A673 (cell line): ENCODE results near the gene NNMT. TPM values are rescaled to one million over a fixed set of nuclear protein-coding genes. Genes with fewer than 3 reads are reported as not detected.

Experiments
- BruUV-seq: library from RNA; stranded (reverse); fragments of 400-500 nt; replicated peaks from 2 replicates; lab custom pipeline; 2021; lab: Mats Ljungman, UMichigan
- CTCF ChIA-PET: fragments of 300-600 bp; sonication (Branson Sonifier 250); formaldehyde crosslinking; loops from one replicate; lab custom pipeline; 2022; ENCODE audit warnings: antibody characterized with exemption; lab: Charles Lee
- POLR2A ChIA-PET: fragments of 300-600 bp; sonication (Branson Sonifier 250); formaldehyde crosslinking; loops from one replicate; lab custom pipeline; 2022; ENCODE audit warnings: antibody characterized with exemption; ENCODE audit not compliant: low non-redundant PET; lab: Charles Lee
- DNase-seq: peaks from one replicate; pipeline ENCODE4 v3.0.0-alpha.2; 2015; ENCODE audit warnings: low spot score
- H3K27ac ChIP-seq: fragments of 200-600 bp; sonication (generic); 2 replicates; pipeline ENCODE4 v1.5.1; 2016; ENCODE audit warnings: mixed run types, low read depth, mild to moderate bottlenecking, mixed read lengths, antibody characterized with exemption, low read length; ENCODE audit not compliant: poor library complexity, severe bottlenecking
- H3K27me3 ChIP-seq: fragments of 200-600 bp; sonication (generic); replicated peaks from 2 replicates; pipeline ENCODE4 v1.6.1; 2017; ENCODE audit warnings: mixed run types, low read depth, mild to moderate bottlenecking, mixed read lengths, antibody characterized with exemption, low read length; ENCODE audit not compliant: insufficient read depth, poor library complexity
- H3K36me3 ChIP-seq: fragments of 200-600 bp; sonication (generic); 2 replicates; pipeline ENCODE4 v1.6.1; 2016; ENCODE audit warnings: mixed run types, mild to moderate bottlenecking, mixed read lengths, antibody characterized with exemption, low read length; ENCODE audit not compliant: insufficient read depth, poor library complexity, severe bottlenecking
- H3K4me1 ChIP-seq: fragments of 200-600 bp; sonication (generic); 2 replicates; pipeline ENCODE4 v1.6.1; 2017; ENCODE audit warnings: mixed run types, mild to moderate bottlenecking, mixed read lengths, antibody characterized with exemption, low read length; ENCODE audit not compliant: insufficient read depth, poor library complexity, severe bottlenecking
- H3K4me3 ChIP-seq: fragments of 200-600 bp; sonication (generic); 2 replicates; pipeline ENCODE4 v1.5.1; 2016; ENCODE audit warnings: low read depth, mixed run types, mild to moderate bottlenecking, mixed read lengths, low read length; ENCODE audit not compliant: poor library complexity, severe bottlenecking
- H3K9me3 ChIP-seq: fragments of 200-600 bp; sonication (generic); 2 replicates; pipeline ENCODE4 v1.6.1; 2016; ENCODE audit warnings: mixed run types, low read depth, mild to moderate bottlenecking, mixed read lengths, antibody characterized with exemption, low read length; ENCODE audit not compliant: poor library complexity, severe bottlenecking
- EZH2 ChIP-seq: fragments of 200-600 bp; sonication (generic); IDR thresholded peaks from 2 replicates; pipeline ENCODE4 v1.6.1; 2017; ENCODE audit warnings: borderline replicate concordance, low read depth, mild to moderate bottlenecking, mixed read lengths, antibody characterized with exemption, low read length; ENCODE audit not compliant: poor library complexity, severe bottlenecking
- intact Hi-C: fragments of 100-400 bp; cut with micrococcal nuclease; formaldehyde crosslinking; loops from one replicate; pipeline ENCODE4 v1.10.0; 2022; ENCODE audit not compliant: unreplicated experiment
- total RNA-seq: library from RNA; stranded (reverse); gene quantifications from 2 replicates; pipeline ENCODE4 v1.2.3, GENCODE V29; 2021
- TF ChIP-seq, protein P1 (sequence below): fragments of 300-800, 200-600 bp; sonication (generic); conservative IDR thresholded peaks from 2 replicates; pipeline ENCODE4 v1.5.1; 2017; ENCODE audit warnings: low read depth, mild to moderate bottlenecking, antibody characterized with exemption, low read length, moderate library complexity, mixed read lengths

The NNMT gene
- total RNA-seq, 1 experiment from 2014 or later: 0.64 TPM

GRCh38 chr11:114310095-114310494, 13.9 kb downstream of the NNMT start:
- H3K27me3 ChIP-seq: peaks cover 46% of the 10 kb centered on the region
- intact Hi-C loops: no loop called here
- H3K36me3 ChIP-seq: no peaks in the 10 kb centered on the region
- no TSS peak for BruUV-seq
- no peaks in the 10 kb centered on the region for H3K9me3 ChIP-seq
- ChIA-PET CTCF (no interaction called here), POLR2A (interaction anchor here (0.6 kb wide), 1 partner anchor 276 kb away, joined by 4 read pairs; no protein-coding TSS in a partner anchor)
- H3K4me3 ChIP-seq: no peak overlapping the region
- no peaks in the 10 kb centered on the region for H3K4me1 ChIP-seq
- no peak for DNase-seq
- TF ChIP-seq, protein P1, sequence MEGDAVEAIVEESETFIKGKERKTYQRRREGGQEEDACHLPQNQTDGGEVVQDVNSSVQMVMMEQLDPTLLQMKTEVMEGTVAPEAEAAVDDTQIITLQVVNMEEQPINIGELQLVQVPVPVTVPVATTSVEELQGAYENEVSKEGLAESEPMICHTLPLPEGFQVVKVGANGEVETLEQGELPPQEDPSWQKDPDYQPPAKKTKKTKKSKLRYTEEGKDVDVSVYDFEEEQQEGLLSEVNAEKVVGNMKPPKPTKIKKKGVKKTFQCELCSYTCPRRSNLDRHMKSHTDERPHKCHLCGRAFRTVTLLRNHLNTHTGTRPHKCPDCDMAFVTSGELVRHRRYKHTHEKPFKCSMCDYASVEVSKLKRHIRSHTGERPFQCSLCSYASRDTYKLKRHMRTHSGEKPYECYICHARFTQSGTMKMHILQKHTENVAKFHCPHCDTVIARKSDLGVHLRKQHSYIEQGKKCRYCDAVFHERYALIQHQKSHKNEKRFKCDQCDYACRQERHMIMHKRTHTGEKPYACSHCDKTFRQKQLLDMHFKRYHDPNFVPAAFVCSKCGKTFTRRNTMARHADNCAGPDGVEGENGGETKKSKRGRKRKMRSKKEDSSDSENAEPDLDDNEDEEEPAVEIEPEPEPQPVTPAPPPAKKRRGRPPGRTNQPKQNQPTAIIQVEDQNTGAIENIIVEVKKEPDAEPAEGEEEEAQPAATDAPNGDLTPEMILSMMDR: no peak
- TF ChIP-seq EZH2: no peak
- H3K27ac ChIP-seq: no peak overlapping the region

DNA sequence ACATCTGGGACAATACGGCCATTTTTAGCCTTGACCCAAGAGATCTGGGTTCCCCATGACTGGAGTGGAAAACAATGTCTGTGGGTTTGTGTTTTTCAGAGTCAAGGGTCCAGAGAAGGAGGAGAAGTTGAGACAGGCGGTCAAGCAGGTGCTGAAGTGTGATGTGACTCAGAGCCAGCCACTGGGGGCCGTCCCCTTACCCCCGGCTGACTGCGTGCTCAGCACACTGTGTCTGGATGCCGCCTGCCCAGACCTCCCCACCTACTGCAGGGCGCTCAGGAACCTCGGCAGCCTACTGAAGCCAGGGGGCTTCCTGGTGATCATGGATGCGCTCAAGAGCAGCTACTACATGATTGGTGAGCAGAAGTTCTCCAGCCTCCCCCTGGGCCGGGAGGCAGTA, 15.7 kb downstream of the NNMT start:
- H3K4me3 ChIP-seq: no peak overlapping the region
- peaks cover 52% of the 10 kb centered on the region for H3K27me3 ChIP-seq
- no peaks in the 10 kb centered on the region for H3K9me3 ChIP-seq
- ChIA-PET POLR2A (no interaction called here), CTCF (no interaction called here)
- H3K27ac ChIP-seq: no peak overlapping the region
- H3K36me3 ChIP-seq: no peaks in the 10 kb centered on the region
- intact Hi-C loops: no loop called here
- TF ChIP-seq, protein P1: no peak
- TF ChIP-seq EZH2: no peak
- no TSS peak for BruUV-seq
- no peaks in the 10 kb centered on the region for H3K4me1 ChIP-seq
- DNase-seq: no peak

- DNase-seq: no peak
- peaks cover 37% of the 10 kb centered on the region for H3K27me3 ChIP-seq
- no peak overlapping the region for H3K4me3 ChIP-seq
- BruUV-seq: no TSS peak
- intact Hi-C loops: no loop called here
- H3K4me1 ChIP-seq: no peaks in the 10 kb centered on the region
- no peaks in the 10 kb centered on the region for H3K9me3 ChIP-seq
- TF ChIP-seq, protein P1: no peak
- no peak for TF ChIP-seq EZH2
- no peaks in the 10 kb centered on the region for H3K36me3 ChIP-seq
- ChIA-PET POLR2A (interaction anchor here (0.6 kb wide), 1 partner anchor 15 kb away, joined by 3 read pairs; no protein-coding TSS in a partner anchor), CTCF (no interaction called here)
- no peak overlapping the region for H3K27ac ChIP-seq
Measured at GRCh38 chr11:114314096-114314495, 17.9 kb downstream of the NNMT start.
